Measurements from ENCODE around the gene MAST4.

GRCh38 chr5:66704790-66705425 lies 108.7 kb downstream of the MAST4 start:
- TF ChIP-seq, protein P1, sequence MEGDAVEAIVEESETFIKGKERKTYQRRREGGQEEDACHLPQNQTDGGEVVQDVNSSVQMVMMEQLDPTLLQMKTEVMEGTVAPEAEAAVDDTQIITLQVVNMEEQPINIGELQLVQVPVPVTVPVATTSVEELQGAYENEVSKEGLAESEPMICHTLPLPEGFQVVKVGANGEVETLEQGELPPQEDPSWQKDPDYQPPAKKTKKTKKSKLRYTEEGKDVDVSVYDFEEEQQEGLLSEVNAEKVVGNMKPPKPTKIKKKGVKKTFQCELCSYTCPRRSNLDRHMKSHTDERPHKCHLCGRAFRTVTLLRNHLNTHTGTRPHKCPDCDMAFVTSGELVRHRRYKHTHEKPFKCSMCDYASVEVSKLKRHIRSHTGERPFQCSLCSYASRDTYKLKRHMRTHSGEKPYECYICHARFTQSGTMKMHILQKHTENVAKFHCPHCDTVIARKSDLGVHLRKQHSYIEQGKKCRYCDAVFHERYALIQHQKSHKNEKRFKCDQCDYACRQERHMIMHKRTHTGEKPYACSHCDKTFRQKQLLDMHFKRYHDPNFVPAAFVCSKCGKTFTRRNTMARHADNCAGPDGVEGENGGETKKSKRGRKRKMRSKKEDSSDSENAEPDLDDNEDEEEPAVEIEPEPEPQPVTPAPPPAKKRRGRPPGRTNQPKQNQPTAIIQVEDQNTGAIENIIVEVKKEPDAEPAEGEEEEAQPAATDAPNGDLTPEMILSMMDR (IDR thresholded peaks at IDR 0.05) = no peak
- TF ChIP-seq POLR2A (IDR thresholded peaks at IDR 0.05) = no peak

Data from uterus (tissue), 2 donors.